H1 (cell line): Measurements from ENCODE around the gene SPG7. TPM values are rescaled to one million over a fixed set of nuclear protein-coding genes. Genes with fewer than 3 reads are reported as not detected.

Experiments
- CTCF ChIA-PET: fragments of 300-600 bp; sonication (Branson Sonifier 250); formaldehyde crosslinking; loops from one replicate; lab custom pipeline; 2021; ENCODE audit not compliant: partially characterized antibody; lab: Charles Lee
- POLR2A ChIA-PET: fragments of 300-600 bp; sonication (Branson Sonifier 250); formaldehyde crosslinking; loops from one replicate; lab custom pipeline; 2021; ENCODE audit warnings: inconsistent platforms; ENCODE audit not compliant: partially characterized antibody; lab: Charles Lee
- DNase-seq, 2 experiments: peaks; one replicate each; pipeline versions ENCODE4 v3.0.0 to v3.0.0-alpha.2; 2010 to 2022; ENCODE audit warnings: low spot score in 2 of 2, low read depth in 1 of 2, mixed read lengths in 1 of 2
- FAIRE-seq: peaks from 2 replicates; lab custom pipeline; 2011; peaks lifted over from hg19 to GRCh38; lab: Jason Lieb, UNC
- H2AFZ ChIP-seq: 2 replicates; pipeline ENCODE4 v1.8.1; 2012; ENCODE audit warnings: low read length, inconsistent platforms
- H2AK5ac ChIP-seq: 2 replicates; pipeline ENCODE4 v1.6.1; 2013; ENCODE audit warnings: low read depth, low read length
- H2BK120ac ChIP-seq: replicated peaks from 2 replicates; pipeline ENCODE3; 2013; ENCODE audit warnings: low read depth, low read length, inconsistent platforms
- H2BK12ac ChIP-seq: 2 replicates; pipeline ENCODE4 v1.6.1; 2013; ENCODE audit warnings: low read depth, low read length
- H2BK15ac ChIP-seq: 2 replicates; pipeline ENCODE4 v1.6.1; 2013; ENCODE audit warnings: low read length
- H2BK20ac ChIP-seq: 2 replicates; pipeline ENCODE4 v1.6.1; 2013; ENCODE audit warnings: low read length
- H2BK5ac ChIP-seq: 2 replicates; pipeline ENCODE4 v1.6.1; 2013; ENCODE audit warnings: low read depth, low read length
- H3K14ac ChIP-seq: 2 replicates; pipeline ENCODE4 v1.6.1; 2013; ENCODE audit warnings: inconsistent platforms; ENCODE audit not compliant: insufficient read length
- H3K18ac ChIP-seq: 2 replicates; pipeline ENCODE4 v1.6.1; 2013; ENCODE audit warnings: low read length; ENCODE audit errors: extremely low read depth
- H3K23ac ChIP-seq: 2 replicates; pipeline ENCODE4 v1.6.1; 2013; ENCODE audit warnings: inconsistent platforms; ENCODE audit not compliant: insufficient read length
- H3K23me2 ChIP-seq: 2 replicates; pipeline ENCODE4 v1.6.1; 2013; ENCODE audit warnings: low read depth, low read length
- H3K27ac ChIP-seq: 2 replicates; pipeline ENCODE4 v1.6.1; 2011; ENCODE audit warnings: low read depth, low read length, inconsistent platforms
- H3K27me3 ChIP-seq, 4 experiments: replicated peaks in 1 of 4; 1 replicate in 1 of 4; 2 replicates in 3 of 4; pipeline versions ENCODE4 v1.6.1 to v1.8.1; 2011 to 2013; ENCODE audit warnings: low read length in 3 of 4, mild to moderate bottlenecking in 3 of 4, inconsistent platforms in 2 of 4, mixed read lengths in 2 of 4, moderate library complexity in 1 of 4; ENCODE audit not compliant: control insufficient read depth in 3 of 4, insufficient read depth in 3 of 4; ENCODE audit errors: extremely low read depth in 1 of 4
- H3K36me3 ChIP-seq, 4 experiments: 2 replicates each; pipeline versions ENCODE4 v1.6.1 to v1.8.1; 2011 to 2013; ENCODE audit warnings: mild to moderate bottlenecking in 4 of 4, low read length in 3 of 4, moderate library complexity in 2 of 4, control low read depth in 1 of 4, inconsistent platforms in 1 of 4; ENCODE audit not compliant: insufficient read depth in 4 of 4, control insufficient read depth in 2 of 4
- H3K4ac ChIP-seq: replicated peaks from 2 replicates; pipeline ENCODE3; 2013; ENCODE audit warnings: low read length, low read depth, mixed read lengths, inconsistent platforms; ENCODE audit not compliant: insufficient read length
- H3K4me1 ChIP-seq, 4 experiments: replicated peaks in 1 of 4; 1 replicate in 1 of 4; 2 replicates in 3 of 4; pipeline versions ENCODE4 v1.6.1 to v1.8.1; 2011 to 2013; ENCODE audit warnings: low read length in 3 of 4, inconsistent platforms in 2 of 4, mixed read lengths in 1 of 4; ENCODE audit not compliant: insufficient read depth in 4 of 4, control insufficient read depth in 3 of 4
- H3K4me2 ChIP-seq, 2 experiments: 2 replicates each; pipeline versions ENCODE4 v1.6.1 to v1.8.1; 2011 to 2013; ENCODE audit warnings: low read depth in 2 of 2, low read length in 2 of 2, control low read depth in 1 of 2, inconsistent platforms in 1 of 2, mild to moderate bottlenecking in 1 of 2; ENCODE audit not compliant: insufficient read depth in 1 of 2
- H3K4me3 ChIP-seq, 4 experiments: fragments of 200-600, 300-600 bp in 1 of 4; sonication (generic), shearing (Covaris generic), sonication (Bioruptor Twin) in 1 of 4; 2 replicates each; pipeline versions ENCODE4 v1.5.1 to v1.8.1; 2011 to 2016; ENCODE audit warnings: low read length in 4 of 4, low read depth in 3 of 4, control low read depth in 2 of 4, inconsistent platforms in 2 of 4, mild to moderate bottlenecking in 2 of 4, mixed read lengths in 1 of 4, moderate library complexity in 1 of 4; ENCODE audit not compliant: insufficient read depth in 2 of 4; ENCODE audit errors: extremely low read depth in 1 of 4
- H3K56ac ChIP-seq: replicated peaks from 2 replicates; pipeline ENCODE3; 2013; ENCODE audit warnings: low read depth, mild to moderate bottlenecking, mixed read lengths, low read length, inconsistent platforms; ENCODE audit not compliant: insufficient read length
- H3K79me1 ChIP-seq: 2 replicates; pipeline ENCODE4 v1.6.1; 2013; ENCODE audit warnings: low read depth, low read length, control low read depth
- H3K79me2 ChIP-seq, 2 experiments: 2 replicates each; pipeline versions ENCODE4 v1.6.1 to v1.8.1; 2012 to 2013; ENCODE audit warnings: low read length in 2 of 2, mild to moderate bottlenecking in 2 of 2, inconsistent platforms in 1 of 2; ENCODE audit not compliant: insufficient read depth in 2 of 2, control insufficient read depth in 1 of 2
- H3K9ac ChIP-seq, 4 experiments: replicated peaks in 1 of 4; 1 replicate in 1 of 4; 2 replicates in 3 of 4; pipeline versions ENCODE4 v1.6.1 to v1.8.1; 2011 to 2013; ENCODE audit warnings: low read depth in 3 of 4, low read length in 3 of 4, control low read depth in 2 of 4, mild to moderate bottlenecking in 2 of 4, moderate library complexity in 2 of 4, inconsistent platforms in 1 of 4; ENCODE audit errors: extremely low read depth in 1 of 4
- H3K9me3 ChIP-seq, 2 experiments: 2 replicates each; pipeline versions ENCODE4 v1.6.1 to v1.8.1; 2012 to 2013; ENCODE audit warnings: mild to moderate bottlenecking in 2 of 2, moderate library complexity in 2 of 2, control low read depth in 1 of 2, inconsistent platforms in 1 of 2, low read depth in 1 of 2, low read length in 1 of 2, mixed read lengths in 1 of 2; ENCODE audit not compliant: insufficient read depth in 2 of 2
- H4K20me1 ChIP-seq, 2 experiments: replicated peaks in 1 of 2; 2 replicates each; pipeline versions ENCODE3 to v1.8.1; 2011 to 2013; ENCODE audit warnings: inconsistent platforms in 2 of 2, low read length in 2 of 2, mild to moderate bottlenecking in 1 of 2; ENCODE audit not compliant: insufficient read depth in 2 of 2, control insufficient read depth in 1 of 2
- H4K5ac ChIP-seq: 2 replicates; pipeline ENCODE4 v1.6.1; 2013; ENCODE audit warnings: low read length, low read depth, mixed read lengths, inconsistent platforms; ENCODE audit not compliant: insufficient read length
- H4K8ac ChIP-seq: 2 replicates; pipeline ENCODE4 v1.8.0; 2013; ENCODE audit warnings: mild to moderate bottlenecking, moderate library complexity, low read length, inconsistent platforms; ENCODE audit not compliant: insufficient read depth; ENCODE audit errors: extremely low read depth
- H4K91ac ChIP-seq: replicated peaks from 2 replicates; pipeline ENCODE3; 2013; ENCODE audit warnings: low read length, mixed read lengths, inconsistent platforms; ENCODE audit not compliant: insufficient read length
- CTBP2 ChIP-seq: IDR thresholded peaks from 2 replicates; pipeline ENCODE4 v1.7.0; 2011; ENCODE audit warnings: borderline replicate concordance, mild to moderate bottlenecking, moderate library complexity, mixed read lengths, low read length; ENCODE audit not compliant: insufficient read depth, insufficient read length
- FOSL1 ChIP-seq: IDR thresholded peaks from 2 replicates; pipeline ENCODE4 v1.6.1; 2011; ENCODE audit warnings: mild to moderate bottlenecking, low read depth, low read length, moderate library complexity; ENCODE audit not compliant: insufficient read depth
- KDM4A ChIP-seq: IDR thresholded peaks from one replicate; pipeline ENCODE4 v1.7.1; 2012; ENCODE audit warnings: low read depth, mild to moderate bottlenecking, moderate library complexity, low read length, inconsistent platforms; ENCODE audit not compliant: severe bottlenecking
- MAFK ChIP-seq: IDR thresholded peaks from 2 replicates; pipeline ENCODE4 v1.6.1; 2012; ENCODE audit warnings: low read depth, mild to moderate bottlenecking, improper control_type of control experiment, low read length
- PHF8 ChIP-seq: fragments of 200-600 bp; sonication (generic); conservative IDR thresholded peaks from 2 replicates; pipeline ENCODE4 v1.7.1; 2012; ENCODE audit warnings: low read depth, mild to moderate bottlenecking, inconsistent platforms, low read length, moderate library complexity
- POLR2AphosphoS5 ChIP-seq: IDR thresholded peaks from 2 replicates; pipeline ENCODE4 v1.6.1; 2011; ENCODE audit warnings: low read depth, low read length
- RBBP5 ChIP-seq: IDR thresholded peaks from 2 replicates; pipeline ENCODE4 v1.7.1; 2012; ENCODE audit warnings: low read depth, mild to moderate bottlenecking, inconsistent platforms, low read length, moderate library complexity, borderline replicate concordance
- TAF7 ChIP-seq: optimal IDR thresholded peaks from 2 replicates; pipeline ENCODE3; 2011; ENCODE audit warnings: low read depth, mild to moderate bottlenecking, inconsistent platforms, low read length, moderate library complexity, borderline replicate concordance
- TCF12 ChIP-seq: IDR thresholded peaks from 2 replicates; pipeline ENCODE4 v1.6.1; 2011; ENCODE audit warnings: low read depth, mild to moderate bottlenecking, low read length
- TEAD4 ChIP-seq: IDR thresholded peaks from 2 replicates; pipeline ENCODE4 v1.6.1; 2012; ENCODE audit warnings: low read depth, low read length, inconsistent platforms, mixed read lengths
- WGBS, 2 experiments: shearing (Covaris generic) in 1 of 2; methylation state at CpG; one replicate each; pipeline versions ENCODE4 v1.1.6 to v1.1.7; 2013 to 2015; ENCODE audit warnings: low lambda C conversion rate in 2 of 2, mixed read lengths in 2 of 2, inconsistent platforms in 1 of 2, low coverage in 1 of 2, missing lambda C conversion rate in 1 of 2; ENCODE audit not compliant: insufficient replicate concordance in 2 of 2, insufficient coverage in 1 of 2, insufficient read length in 1 of 2; ENCODE audit errors: extremely low coverage in 1 of 2, missing lambda C conversion rate in 1 of 2; 5-methylcytosine and 5-hydroxymethylcytosine counted together
- polyA plus RNA-seq, 7 experiments: library from polyadenylated mRNA; depleted of rRNA in 3 of 7; stranded (reverse) in 5 of 7; unstranded in 2 of 7; fragments of >200 nt in 5 of 7; fragments of 200-250 nt in 2 of 7; gene quantifications; 1 replicate in 5 of 7; 2 replicates in 1 of 7; 4 replicates in 1 of 7; pipeline versions ENCODE4 v1.2.1 to v1.2.3, GENCODE V29; 2011 to 2013; ENCODE audit warnings: missing spikeins in 2 of 7, mixed read lengths in 2 of 7
- total RNA-seq: library from RNA; stranded (reverse); fragmentation: NEBNext Ultra II Directional; extraction: Animal tissue kit (Norgen Biotek cat#: 25700); gene quantifications from 2 replicates; pipeline ENCODE4 v1.2.1, GENCODE V29; 2021

The SPG7 gene
- total and polyA plus RNA-seq, 2 of the 8 experiments (the other 6 are each of a cell fraction or from before 2014, with no cell fraction given), result 72.1 to 113 TPM

DNA sequence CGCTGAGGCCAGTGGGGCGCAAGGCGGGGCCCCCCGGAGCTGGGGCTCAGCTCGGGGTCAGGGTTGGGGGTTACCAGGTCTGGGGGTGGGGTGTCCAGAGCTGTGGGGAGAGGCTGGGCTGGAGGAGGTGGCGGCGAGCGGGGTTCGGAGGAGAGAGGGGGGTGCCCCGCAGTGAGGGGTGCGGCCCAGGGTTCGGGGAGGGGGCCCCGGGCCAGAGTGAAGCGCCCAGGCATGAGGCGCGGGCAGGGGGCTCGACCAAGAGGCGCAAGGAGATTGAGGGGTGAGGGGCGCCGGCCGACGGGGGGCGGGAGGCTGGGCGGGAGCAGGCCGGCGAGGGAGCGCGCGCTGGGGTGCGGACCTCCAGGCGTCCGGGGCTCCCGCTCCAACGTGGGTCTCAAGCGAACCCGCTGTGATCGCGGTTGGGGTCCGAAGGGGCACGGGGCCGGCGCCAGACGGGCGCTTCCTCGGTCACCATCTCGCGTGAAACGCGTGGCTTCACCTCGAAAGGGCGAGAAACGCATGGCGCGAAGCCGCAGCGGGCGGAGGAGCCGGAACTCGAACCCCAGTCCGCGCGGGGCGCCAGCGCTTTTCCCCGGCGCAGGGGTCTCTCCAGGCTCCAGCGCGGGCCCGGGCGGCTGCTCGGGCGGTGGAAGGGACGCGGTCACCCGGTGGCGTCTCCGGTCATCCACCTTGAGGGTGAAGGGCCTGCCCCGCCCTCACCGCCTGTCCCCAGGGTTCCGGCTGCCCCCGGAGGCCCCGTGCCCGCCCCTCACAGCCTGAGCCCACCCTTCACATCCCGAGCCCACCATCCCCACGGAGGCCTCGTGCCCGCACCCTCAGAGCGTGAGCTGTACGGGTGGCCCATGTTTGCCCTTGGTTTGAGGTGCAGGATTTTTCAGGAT lies 68.2 kb downstream of the SPG7 start:
- no peak overlapping the region for H2AK5ac ChIP-seq
- no peak overlapping the region for H2BK120ac ChIP-seq
- FAIRE-seq (no peak), DNase-seq (peak in 1 of 2 experiments; percentile 68)
- no peak overlapping the region; the same call in 1 of the 2 replicates for H2AFZ ChIP-seq
- no peak overlapping the region for H3K27ac ChIP-seq
- peak overlapping the region in 2 of 4 experiments; percentile 8 to 18; a peak in 2 of 7 replicates for H3K9ac ChIP-seq
- peaks cover 0 to 10% (median 2%) of the 10 kb centered on the region in 4 experiments; a peak in 5 of 8 replicates for H3K36me3 ChIP-seq
- H2BK12ac ChIP-seq, result 0 out of 2 replicates have a peak overlapping the region, but pooled peaks have one; percentile 17
- H2BK5ac ChIP-seq, result no peak overlapping the region
- H2BK20ac ChIP-seq, result no peak overlapping the region
- 30% methylated on average over 51 of the region's 89 CpGs; no CpG with 5 or more reads in 1 of the 2 experiments for WGBS, 2 experiments
- peaks cover 0 to 10% (median 6%) of the 10 kb centered on the region in 4 experiments; a peak in 5 of 7 replicates for H3K4me1 ChIP-seq
- ChIA-PET CTCF (interaction anchor here (0.7 to 1.5 kb wide), 7 partner anchors 12 to 124 kb away, joined by 3 to 7 read pairs (median 3); no protein-coding TSS in a partner anchor), POLR2A (interaction anchor here (0.6 to 3.4 kb wide), 10 partner anchors 8 to 126 kb away, joined by 3 to 22 read pairs (median 4); partner anchors contain the start of gene CDK10)
- peaks cover 0 to 10% of the 10 kb centered on the region in 2 experiments for H4K20me1 ChIP-seq
- H3K18ac ChIP-seq, result peak overlapping the region; percentile 87; the same call in 1 of the 2 replicates
- H3K14ac ChIP-seq, result no peak overlapping the region
- H3K23me2 ChIP-seq, result peaks cover 6% of the 10 kb centered on the region; the same call in 1 of the 2 replicates
- peak overlapping the region; percentile 62 to 82 for H3K4me2 ChIP-seq
- no peak overlapping the region for H3K4ac ChIP-seq
- H2BK15ac ChIP-seq, result no peak overlapping the region
- H3K79me1 ChIP-seq, result no peaks in the 10 kb centered on the region
- peak overlapping the region; percentile 95 for H4K91ac ChIP-seq
- H3K27me3 ChIP-seq, result peaks cover 4 to 34% (median 22%) of the 10 kb centered on the region in 4 experiments; a peak in 6 of 7 replicates
- peak overlapping the region; percentile 77 for H3K56ac ChIP-seq
- H3K79me2 ChIP-seq, result no peaks in the 10 kb centered on the region
- no peak overlapping the region for H4K5ac ChIP-seq
- peak overlapping the region; percentile 94 for H4K8ac ChIP-seq
- H3K4me3 ChIP-seq, result peak overlapping the region; percentile 50 to 86 (median 62)
- H3K23ac ChIP-seq, result no peak overlapping the region
- H3K9me3 ChIP-seq, result peaks cover 0 to 4% of the 10 kb centered on the region in 2 experiments; a peak in 2 of 4 replicates
- TF ChIP-seq RBBP5, result no peak
- peak; percentile 23 for TF ChIP-seq KDM4A
- TF ChIP-seq CTBP2, result no peak
- no peak for TF ChIP-seq TAF7
- no peak for TF ChIP-seq TEAD4
- no peak for TF ChIP-seq PHF8
- TF ChIP-seq TCF12, result no peak
- no peak for TF ChIP-seq POLR2AphosphoS5
- no peak for TF ChIP-seq MAFK
- TF ChIP-seq FOSL1, result no peak
